Thoracic aorta (tissue), 2 donors: Measurements from ENCODE around the gene FASN. TPM values are rescaled to one million over a fixed set of nuclear protein-coding genes. Genes with fewer than 3 reads are reported as not detected.
"Not testable (repeated sequence)": the region's sequence is repeated elsewhere in the genome, so short reads cannot be mapped to it uniquely, and the experiment has no call there.

ENCODE experiments used
- ATAC-seq: fragments of 150-250 bp; one replicate; pipeline ENCODE4 v1.8.0; 2017; ENCODE audit warnings: low read depth; ENCODE audit not compliant: insufficient number of reproducible peaks, low FRiP score
- DNase-seq: peaks from one replicate; pipeline ENCODE4 v3.0.0-alpha.2; 2020; ENCODE audit warnings: low spot score
- H3K27ac ChIP-seq, 2 donors: fragments of 200-600 bp; sonication (generic); 1 replicate in 1 of 2; 2 replicates in 1 of 2; pipeline ENCODE4 v1.5.1; 2016; ENCODE audit warnings: mild to moderate bottlenecking in 2 of 2, moderate library complexity in 2 of 2
- H3K27me3 ChIP-seq: fragments of 200-600 bp; sonication (generic); replicated peaks from 2 replicates; pipeline ENCODE4 v1.6.0; 2016; ENCODE audit warnings: mild to moderate bottlenecking; ENCODE audit not compliant: insufficient read depth
- H3K36me3 ChIP-seq: fragments of 200-600 bp; sonication (generic); one replicate; pipeline ENCODE4 v1.5.1; 2016
- H3K4me1 ChIP-seq, 2 donors: fragments of 200-600 bp; sonication (generic); 1 replicate in 1 of 2; 2 replicates in 1 of 2; pipeline versions ENCODE4 v1.5.1 to v1.6.0; 2016; ENCODE audit warnings: low read depth in 2 of 2, mild to moderate bottlenecking in 1 of 2; ENCODE audit not compliant: control insufficient read depth in 1 of 2
- H3K4me3 ChIP-seq: fragments of 200-600 bp; sonication (generic); 2 replicates; pipeline ENCODE4 v1.5.1; 2016; ENCODE audit warnings: mild to moderate bottlenecking
- H3K9me3 ChIP-seq: fragments of 200-600 bp; sonication (generic); 2 replicates; pipeline ENCODE4 v1.5.1; 2016
- total RNA-seq, 2 donors: library from RNA; depleted of rRNA; stranded (reverse); fragments of >200 nt; gene quantifications; one replicate each; pipeline versions ENCODE4 v1.1.0 to v1.2.3, GENCODE V29; 2016
- TF ChIP-seq, protein P1 (sequence below): fragments of 200-600 bp; sonication (generic); IDR thresholded peaks from one replicate; pipeline ENCODE4 v1.5.1; 2019; ENCODE audit warnings: antibody characterized with exemption

Gene FASN
- total RNA-seq, 2 donors from 2014 or later: 49.6 to 50.9 TPM

DNA sequence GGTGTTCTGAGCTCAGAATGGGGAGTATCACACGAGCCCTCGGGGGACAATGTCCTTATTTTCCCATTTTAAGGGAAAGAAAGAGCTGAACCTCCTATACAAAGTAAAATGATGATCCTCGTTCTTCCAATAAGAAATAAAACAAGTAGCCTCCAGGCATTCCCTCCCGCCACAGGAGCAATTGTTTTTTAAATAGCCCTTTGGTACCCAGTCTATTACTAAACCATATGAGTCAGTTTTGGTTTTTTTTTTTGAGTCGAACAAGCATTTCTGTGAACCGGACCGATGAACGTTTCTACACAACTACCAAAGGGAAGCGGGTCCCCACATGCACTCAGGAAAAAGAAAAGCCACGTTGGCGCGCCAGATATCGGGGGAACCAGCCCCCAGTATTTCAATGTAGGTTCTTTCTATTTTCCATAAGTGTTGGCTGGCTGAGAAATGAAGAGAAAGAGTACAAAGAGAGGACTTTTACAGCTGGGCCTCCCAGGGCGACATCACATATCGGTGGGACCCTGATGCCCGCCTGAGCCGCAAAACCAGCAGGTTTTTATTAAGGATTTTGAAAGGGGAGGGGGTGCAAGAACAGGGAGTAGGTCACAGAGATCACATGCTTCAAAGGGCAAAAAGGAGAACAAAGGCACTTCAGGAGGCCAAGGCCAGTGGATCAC is 56.8 kb downstream of the FASN start:
- no peak for ATAC-seq
- H3K4me3 ChIP-seq: no peak overlapping the region
- H3K27ac ChIP-seq: no peak overlapping the region
- peaks cover 5 to 13% of the 10 kb centered on the region in 2 donors for H3K4me1 ChIP-seq
- no peaks in the 10 kb centered on the region for H3K27me3 ChIP-seq
- TF ChIP-seq, protein P1, sequence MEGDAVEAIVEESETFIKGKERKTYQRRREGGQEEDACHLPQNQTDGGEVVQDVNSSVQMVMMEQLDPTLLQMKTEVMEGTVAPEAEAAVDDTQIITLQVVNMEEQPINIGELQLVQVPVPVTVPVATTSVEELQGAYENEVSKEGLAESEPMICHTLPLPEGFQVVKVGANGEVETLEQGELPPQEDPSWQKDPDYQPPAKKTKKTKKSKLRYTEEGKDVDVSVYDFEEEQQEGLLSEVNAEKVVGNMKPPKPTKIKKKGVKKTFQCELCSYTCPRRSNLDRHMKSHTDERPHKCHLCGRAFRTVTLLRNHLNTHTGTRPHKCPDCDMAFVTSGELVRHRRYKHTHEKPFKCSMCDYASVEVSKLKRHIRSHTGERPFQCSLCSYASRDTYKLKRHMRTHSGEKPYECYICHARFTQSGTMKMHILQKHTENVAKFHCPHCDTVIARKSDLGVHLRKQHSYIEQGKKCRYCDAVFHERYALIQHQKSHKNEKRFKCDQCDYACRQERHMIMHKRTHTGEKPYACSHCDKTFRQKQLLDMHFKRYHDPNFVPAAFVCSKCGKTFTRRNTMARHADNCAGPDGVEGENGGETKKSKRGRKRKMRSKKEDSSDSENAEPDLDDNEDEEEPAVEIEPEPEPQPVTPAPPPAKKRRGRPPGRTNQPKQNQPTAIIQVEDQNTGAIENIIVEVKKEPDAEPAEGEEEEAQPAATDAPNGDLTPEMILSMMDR: no peak
- DNase-seq: no peak
- no peaks in the 10 kb centered on the region for H3K9me3 ChIP-seq
- no peaks in the 10 kb centered on the region for H3K36me3 ChIP-seq

GRCh38 chr17:82039695-82040299 is 58.2 kb downstream of the FASN start:
- DNase-seq (no peak), ATAC-seq (no peak)
- Histone ChIP-seq H3K4me3 (no peak overlapping the region), H3K27ac (no peak overlapping the region), H3K36me3 (no peaks in the 10 kb centered on the region), H3K9me3 (no peaks in the 10 kb centered on the region), H3K4me1 (peaks cover 5 to 20% of the 10 kb centered on the region in 2 donors), H3K27me3 (no peaks in the 10 kb centered on the region)
- TF ChIP-seq, protein P1: no peak

DNA sequence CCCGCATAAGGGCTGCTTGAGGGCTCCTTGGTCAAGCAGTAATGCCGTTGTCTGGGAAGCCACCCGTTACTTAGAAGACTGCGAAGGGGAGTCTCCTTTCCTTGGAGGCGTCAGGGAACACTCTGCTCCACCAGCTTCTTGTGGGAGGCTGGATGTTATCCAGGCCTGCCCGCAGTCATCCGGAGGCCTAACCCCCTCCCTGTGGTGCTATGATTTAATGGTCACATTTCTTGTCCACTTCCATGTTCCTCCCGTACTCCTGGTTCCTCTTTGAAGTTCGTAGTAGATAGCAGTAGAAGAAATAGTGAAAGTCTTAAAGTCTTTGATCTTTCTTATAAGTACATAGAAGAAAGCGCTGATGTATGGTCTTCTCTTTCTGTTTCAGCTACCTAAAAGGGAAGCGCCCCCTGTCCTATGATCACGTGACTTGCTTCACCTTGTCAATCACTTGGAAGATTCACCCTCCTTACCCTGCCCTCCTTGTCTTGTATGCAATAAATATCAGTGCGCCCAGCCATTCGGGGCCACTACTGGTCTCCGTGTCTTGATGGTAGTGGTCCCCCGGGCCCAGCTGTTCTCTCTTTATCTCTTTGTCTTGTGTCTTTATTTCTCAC is 59.1 kb downstream of the FASN start:
- H3K36me3 ChIP-seq, H3K27me3 ChIP-seq, H3K27ac ChIP-seq, H3K9me3 ChIP-seq, DNase-seq, ATAC-seq, H3K4me3 ChIP-seq: not testable (repeated sequence)
- peaks cover 5 to 20% of the 10 kb centered on the region in 2 donors for H3K4me1 ChIP-seq

DNA sequence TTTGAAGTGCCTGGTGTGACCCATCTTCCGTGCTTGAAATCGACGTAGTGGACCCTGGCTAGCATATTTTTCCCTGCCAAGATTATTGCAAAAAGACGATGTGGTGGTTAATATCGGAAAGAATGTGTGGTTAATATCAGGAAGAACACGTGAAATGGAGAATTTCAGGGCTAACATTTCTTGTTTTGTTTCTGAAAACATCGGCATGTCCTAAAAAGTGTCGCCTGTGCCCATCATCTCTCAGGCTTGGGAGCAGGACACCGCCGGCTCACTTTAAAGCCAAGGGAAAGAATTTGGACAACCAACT is 60.2 kb downstream of the FASN start:
- Histone ChIP-seq H3K27me3 (no peaks in the 10 kb centered on the region), H3K4me1 (peaks cover 5 to 20% of the 10 kb centered on the region in 2 donors), H3K36me3 (no peaks in the 10 kb centered on the region), H3K9me3 (no peaks in the 10 kb centered on the region), H3K27ac (peak overlapping the region; percentile 95), H3K4me3 (peak overlapping the region; percentile 85)
- ATAC-seq (no peak), DNase-seq (no peak)
- TF ChIP-seq, protein P1: no peak

GRCh38 chr17:82037092-82037888 is 60.7 kb downstream of the FASN start, which contains the start of gene DCXR:
TSS of gene DCXR (minus strand) at chr17:82037697. CDS start at chr17:82037682, 15 bp downstream.
- no peaks in the 10 kb centered on the region for H3K9me3 ChIP-seq
- H3K4me3 ChIP-seq: peak within 1 kb of the TSS; percentile 85
- no peaks in the 10 kb centered on the region for H3K27me3 ChIP-seq
- peaks cover 5 to 20% of the 10 kb centered on the region in 2 donors for H3K4me1 ChIP-seq
- ATAC-seq: peak; percentile 93
- H3K36me3 ChIP-seq: no peaks in the 10 kb centered on the region
- TF ChIP-seq, protein P1: peak; percentile 56
- peak; percentile 88 for DNase-seq
- peak within 1 kb of the TSS; percentile 95 for H3K27ac ChIP-seq
